Progenitor cell of endocrine pancreas (in vitro differentiated cells): ENCODE results near the gene SLC6A7. TPM values are rescaled to one million over a fixed set of nuclear protein-coding genes. Genes with fewer than 3 reads are reported as not detected.

Experiments
- DNase-seq: peaks from one replicate; pipeline ENCODE4 v3.0.0; 2021; ENCODE audit warnings: low spot score; ENCODE audit not compliant: unreplicated experiment
- H3K27ac Mint-ChIP-seq: 2 replicates; pipeline ENCODE4 v1.8.0; 2021; ENCODE audit warnings: mild to moderate bottlenecking, moderate library complexity, mixed read lengths
- H3K27me3 Mint-ChIP-seq: 2 replicates; pipeline ENCODE4 v1.8.0; 2021; ENCODE audit warnings: mixed read lengths
- H3K36me3 Mint-ChIP-seq: 2 replicates; pipeline ENCODE4 v1.8.0; 2022; ENCODE audit warnings: mixed read lengths; ENCODE audit not compliant: insufficient read depth
- H3K4me1 Mint-ChIP-seq: 2 replicates; pipeline ENCODE4 v1.8.0; 2021; ENCODE audit warnings: low read depth, mixed read lengths
- H3K4me3 Mint-ChIP-seq: 2 replicates; pipeline ENCODE4 v1.8.0; 2021; ENCODE audit warnings: low read depth, mild to moderate bottlenecking, moderate library complexity, mixed read lengths
- H3K9me3 Mint-ChIP-seq: 2 replicates; pipeline ENCODE4 v1.8.0; 2021; ENCODE audit warnings: low read depth, mixed read lengths
- CTCF ChIP-seq: fragments of 200-600 bp; sonication (generic); IDR thresholded peaks from one replicate; pipeline ENCODE4 v1.5.0; 2021; ENCODE audit warnings: antibody characterized with exemption, mild to moderate bottlenecking; ENCODE audit not compliant: unreplicated experiment
- total RNA-seq: library from RNA; stranded (reverse); gene quantifications from 2 replicates; pipeline ENCODE4 v1.2.1, GENCODE V29; 2021

Gene SLC6A7
- total RNA-seq, 1 donor from 2014 or later: not detected

GRCh38 chr5:150209099-150209635 is 19.3 kb downstream of the SLC6A7 start:
- no peak for TF ChIP-seq CTCF
- H3K27me3 Mint-ChIP-seq: peaks cover 16% of the 10 kb centered on the region
- H3K4me1 Mint-ChIP-seq: peaks cover 2% of the 10 kb centered on the region
- no peaks in the 10 kb centered on the region for H3K9me3 Mint-ChIP-seq
- H3K27ac Mint-ChIP-seq: no peak overlapping the region
- no peak overlapping the region for H3K4me3 Mint-ChIP-seq
- no peaks in the 10 kb centered on the region for H3K36me3 Mint-ChIP-seq
- no peak for DNase-seq

- no peak for TF ChIP-seq CTCF
- H3K36me3 Mint-ChIP-seq: no peaks in the 10 kb centered on the region
- no peaks in the 10 kb centered on the region for H3K9me3 Mint-ChIP-seq
- DNase-seq: no peak
- H3K27ac Mint-ChIP-seq: no peak overlapping the region
- H3K4me1 Mint-ChIP-seq: peaks cover 2% of the 10 kb centered on the region
- peaks cover 16% of the 10 kb centered on the region for H3K27me3 Mint-ChIP-seq
- H3K4me3 Mint-ChIP-seq: no peak overlapping the region
These were observed 20.8 kb downstream of the SLC6A7 start for GRCh38 chr5:150210644-150211043.

GRCh38 chr5:150211156-150212030 is 21.5 kb downstream of the SLC6A7 start:
- DNase-seq: no peak
- no peak for TF ChIP-seq CTCF
- Mint-ChIP-seq H3K4me1 (peaks cover 5% of the 10 kb centered on the region), H3K4me3 (no peak overlapping the region), H3K36me3 (no peaks in the 10 kb centered on the region), H3K27me3 (peaks cover 16% of the 10 kb centered on the region), H3K9me3 (no peaks in the 10 kb centered on the region), H3K27ac (no peak overlapping the region)

GRCh38 chr5:150213530-150213929 is 23.7 kb downstream of the SLC6A7 start:
- H3K27me3 Mint-ChIP-seq: peaks cover 29% of the 10 kb centered on the region
- no peaks in the 10 kb centered on the region for H3K9me3 Mint-ChIP-seq
- no peaks in the 10 kb centered on the region for H3K36me3 Mint-ChIP-seq
- no peak overlapping the region for H3K4me3 Mint-ChIP-seq
- H3K4me1 Mint-ChIP-seq: peaks cover 7% of the 10 kb centered on the region
- TF ChIP-seq CTCF: no peak
- no peak overlapping the region for H3K27ac Mint-ChIP-seq
- no peak for DNase-seq

GRCh38 chr5:150214289-150214688 is 24.4 kb downstream of the SLC6A7 start:
- H3K27me3 Mint-ChIP-seq: peaks cover 29% of the 10 kb centered on the region
- no peak overlapping the region for H3K27ac Mint-ChIP-seq

More at GRCh38 chr5:150214289-150214688, 24.4 kb downstream of the SLC6A7 start:
- Mint-ChIP-seq H3K4me3 (no peak overlapping the region), H3K4me1 (peaks cover 7% of the 10 kb centered on the region), H3K9me3 (no peaks in the 10 kb centered on the region), H3K36me3 (no peaks in the 10 kb centered on the region)
- TF ChIP-seq CTCF: no peak
- no peak for DNase-seq
